ENCODE results near the gene TXNL4B.

The TXNL4B gene

GRCh38 chr16:72093448-72094265, at the start of gene TXNL4B, which contains the start of gene DHX38:
Gene TXNL4B (minus strand): TSS chr16:72093620. CDS start chr16:72090749, 2,871 bp downstream.
Gene DHX38 (plus strand): TSS chr16:72093847. CDS start chr16:72096158, 2,311 bp downstream.
- peak; percentile 92 for DNase-seq

DNA sequence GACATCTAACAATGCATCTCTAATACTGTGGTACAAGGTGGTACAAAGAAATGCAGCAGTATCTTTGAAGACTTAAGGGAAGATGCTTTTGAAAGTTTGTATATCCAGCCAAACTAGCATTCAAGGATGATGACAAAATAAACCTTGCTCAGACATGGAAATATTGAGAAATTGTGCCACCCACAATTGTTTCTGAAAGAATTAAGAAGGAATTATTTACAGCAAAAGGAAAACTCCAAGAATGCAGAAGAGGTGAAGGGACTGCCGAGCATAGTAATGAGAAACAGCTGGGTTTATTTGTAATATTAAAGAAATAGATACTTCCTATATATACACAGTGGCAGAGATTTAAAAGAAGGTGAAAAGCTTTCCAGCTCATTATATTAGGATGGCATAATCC, 49.1 kb upstream of the TXNL4B start:
- no peak for DNase-seq

GRCh38 chr16:72139908-72140307, 46.5 kb upstream of the TXNL4B start:
- no peak for DNase-seq

GRCh38 chr16:72138064-72138572, 44.7 kb upstream of the TXNL4B start:
- no peak for DNase-seq

DNA sequence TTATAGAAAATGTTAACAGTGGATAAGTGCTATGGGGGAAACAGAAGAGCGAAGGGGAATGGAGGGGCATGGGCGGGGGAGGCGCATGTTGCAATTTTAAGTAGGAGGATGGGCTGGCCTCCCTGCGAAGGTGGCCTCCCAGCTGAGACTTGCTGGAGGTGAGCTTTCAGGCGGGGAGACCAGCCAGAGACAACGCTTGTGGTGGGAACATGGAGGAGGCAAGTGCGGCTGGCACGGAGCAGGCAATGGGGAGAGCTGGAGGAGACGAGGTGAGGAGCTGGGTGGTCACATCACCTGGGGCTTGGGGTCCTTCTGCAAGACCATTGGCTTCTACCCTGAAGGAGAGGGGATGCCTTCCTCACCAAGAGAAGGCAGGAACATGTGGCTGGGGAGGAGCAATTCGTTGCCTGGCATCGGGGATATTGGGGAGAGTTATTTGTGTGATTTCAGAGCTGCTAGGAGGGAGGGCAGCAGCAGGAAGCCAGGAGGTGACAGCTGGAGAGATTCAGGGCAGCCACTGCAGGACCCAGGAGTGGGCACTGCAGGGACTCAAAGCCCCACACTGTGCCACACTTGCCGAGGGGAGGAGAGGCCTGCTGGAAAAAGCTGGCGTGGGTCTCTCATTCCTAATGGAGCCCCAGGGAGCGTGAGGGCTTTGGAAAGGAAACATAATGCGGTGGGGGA, 44.1 kb upstream of the TXNL4B start:
- DNase-seq: no peak

DNA sequence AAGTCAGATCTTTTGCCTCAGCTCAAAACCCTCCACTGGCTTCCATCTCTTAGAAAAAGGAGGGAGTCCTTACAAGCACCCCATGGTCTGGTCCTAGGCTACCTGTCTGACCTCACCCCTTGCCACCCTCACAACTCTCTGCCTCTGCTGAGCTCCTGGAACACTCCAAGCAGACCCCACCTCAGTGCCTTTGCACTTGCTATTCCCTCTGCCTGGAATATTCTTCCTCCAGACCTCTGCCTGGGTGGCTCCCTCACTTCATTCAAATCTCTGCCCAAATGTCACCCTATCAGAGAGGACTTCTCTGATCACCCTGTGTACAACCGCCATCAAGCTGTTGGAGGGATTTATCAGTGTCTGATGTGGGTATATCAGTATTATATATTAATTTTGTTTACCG, 41.1 kb upstream of the TXNL4B start:
- no peak for DNase-seq

DNA sequence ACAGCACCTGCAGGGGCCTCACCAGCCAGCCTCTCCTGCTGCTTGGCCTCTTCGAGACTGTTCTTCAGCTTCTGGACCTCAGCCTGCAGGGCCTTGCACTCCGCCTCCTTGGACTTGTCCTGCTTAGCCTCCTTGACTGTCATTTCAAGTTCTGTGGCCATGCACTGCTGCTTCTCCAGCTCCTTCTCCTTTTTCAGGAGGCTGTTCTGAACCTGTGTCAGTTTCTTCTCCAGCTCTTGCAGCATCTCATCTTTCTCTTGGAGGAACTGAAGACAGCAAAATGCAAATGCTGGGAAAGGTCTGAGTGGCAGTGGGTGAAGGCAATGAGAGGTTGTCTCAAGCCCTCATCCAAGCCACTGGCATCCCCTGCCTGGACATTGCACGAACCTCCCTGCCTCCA, 39.3 kb upstream of the TXNL4B start:
- no peak for DNase-seq

DNA sequence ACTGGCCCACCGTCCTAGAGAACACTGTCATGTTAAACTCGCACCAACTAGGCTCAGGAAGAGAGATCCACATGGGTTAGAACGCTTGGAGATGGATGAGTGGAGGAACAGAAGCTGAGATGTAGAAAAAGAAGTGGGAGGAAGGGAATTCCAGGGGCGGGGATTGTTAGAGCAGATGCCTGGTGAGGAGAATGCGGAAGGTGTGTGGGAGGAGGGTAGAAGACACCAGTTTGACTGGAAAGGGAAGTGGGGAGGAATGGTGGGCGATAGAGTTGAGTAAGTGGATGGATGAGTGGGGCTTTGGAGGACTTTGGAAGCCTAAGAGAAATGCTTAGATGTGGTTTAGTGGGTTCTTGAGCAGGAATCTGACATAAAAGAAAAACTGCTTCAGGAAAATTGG, 37.6 kb upstream of the TXNL4B start:
- DNase-seq: no peak

DNA sequence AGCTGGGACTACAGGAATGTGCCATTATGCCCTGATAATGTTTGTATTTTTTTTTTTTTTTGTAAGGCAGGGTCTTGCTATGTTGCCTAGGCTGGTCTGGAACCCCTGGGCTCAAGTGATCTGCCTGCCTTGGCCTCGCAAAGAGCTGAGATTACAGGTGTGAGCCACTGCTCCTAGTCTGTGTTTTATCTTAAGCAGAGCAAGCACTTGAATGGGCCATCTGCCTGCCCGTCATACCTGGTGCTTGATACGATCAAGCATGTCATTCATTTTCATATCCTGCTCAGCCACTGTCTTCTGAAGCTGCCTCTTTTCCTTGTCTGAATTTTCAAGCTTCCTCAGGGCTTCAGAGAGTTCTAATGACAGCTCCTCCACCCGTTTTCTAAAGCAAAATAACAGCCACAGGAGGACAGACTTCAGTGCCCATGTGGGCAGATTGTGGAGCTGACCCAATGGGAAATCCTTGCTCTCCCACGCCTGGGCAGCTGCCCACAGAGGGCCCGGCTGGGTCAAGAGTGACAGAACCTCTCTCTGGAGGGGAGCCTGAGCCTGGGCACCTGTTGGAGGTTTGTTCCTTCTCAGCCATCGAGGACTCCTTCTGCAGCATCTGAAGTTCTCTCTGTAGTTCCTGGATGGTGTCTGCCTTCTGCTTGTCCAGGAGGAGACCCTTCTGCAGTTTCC, 36.7 kb upstream of the TXNL4B start:
- DNase-seq: no peak

DNA sequence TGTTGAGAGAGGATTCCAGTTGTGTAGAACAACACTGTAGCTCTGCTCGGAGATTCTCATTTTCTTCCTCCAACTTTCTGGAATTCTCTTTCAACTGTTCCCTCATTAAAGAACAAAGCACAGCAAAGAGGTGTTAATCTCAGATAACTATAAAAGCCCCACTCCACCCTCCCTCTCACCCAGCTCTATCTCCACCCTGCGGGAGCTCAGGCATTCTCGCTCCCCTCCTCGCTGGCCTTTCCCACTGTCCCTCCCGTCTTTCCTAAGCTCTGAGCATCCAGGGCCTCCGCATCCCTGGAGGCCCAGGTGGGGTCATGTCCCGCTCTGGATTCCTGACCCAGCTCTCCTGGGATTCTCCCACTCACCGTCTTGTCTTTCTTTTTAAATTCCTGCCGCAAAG, 35.3 kb upstream of the TXNL4B start:
- no peak for DNase-seq

GRCh38 chr16:72126429-72126765, 33.0 kb upstream of the TXNL4B start:
- no peak for DNase-seq

DNA sequence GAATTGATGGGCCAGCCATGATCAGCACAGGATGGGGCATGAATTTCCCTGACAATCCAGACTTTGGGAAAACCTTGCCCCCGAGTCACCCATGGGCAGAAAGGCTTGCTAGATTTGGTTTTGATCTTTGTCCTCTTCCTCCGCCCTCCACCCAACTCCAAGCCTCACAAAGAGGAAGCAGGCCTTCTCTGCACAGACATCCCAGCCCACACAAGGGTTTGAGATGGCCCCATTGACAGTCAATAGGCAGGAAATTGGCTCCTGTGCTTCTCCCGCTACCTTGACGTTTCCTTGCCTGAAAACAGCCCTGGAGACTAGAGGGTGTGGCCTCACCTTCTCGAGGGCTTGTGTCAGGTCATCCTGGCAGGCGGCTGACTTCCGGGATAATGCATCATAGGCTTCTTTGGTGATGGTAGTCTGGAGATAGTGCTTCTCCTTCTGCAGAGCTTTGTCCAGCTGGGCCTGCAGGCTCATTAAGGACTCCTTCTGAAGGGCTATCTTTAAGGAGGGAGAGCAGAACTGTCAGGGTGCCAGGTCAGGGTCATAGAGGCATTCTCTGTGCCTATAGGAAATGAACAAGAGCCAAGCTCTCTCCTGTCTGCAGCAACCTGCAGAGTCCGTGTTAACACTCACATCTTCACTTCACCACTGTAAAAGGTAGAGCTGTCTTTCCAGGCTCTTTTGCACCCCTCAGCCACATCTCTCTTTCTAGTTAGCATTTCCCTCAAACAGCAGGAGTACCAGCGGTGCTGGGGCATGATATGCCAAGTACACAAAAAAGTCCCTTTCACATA, 32.4 kb upstream of the TXNL4B start:
- DNase-seq: no peak

DNA sequence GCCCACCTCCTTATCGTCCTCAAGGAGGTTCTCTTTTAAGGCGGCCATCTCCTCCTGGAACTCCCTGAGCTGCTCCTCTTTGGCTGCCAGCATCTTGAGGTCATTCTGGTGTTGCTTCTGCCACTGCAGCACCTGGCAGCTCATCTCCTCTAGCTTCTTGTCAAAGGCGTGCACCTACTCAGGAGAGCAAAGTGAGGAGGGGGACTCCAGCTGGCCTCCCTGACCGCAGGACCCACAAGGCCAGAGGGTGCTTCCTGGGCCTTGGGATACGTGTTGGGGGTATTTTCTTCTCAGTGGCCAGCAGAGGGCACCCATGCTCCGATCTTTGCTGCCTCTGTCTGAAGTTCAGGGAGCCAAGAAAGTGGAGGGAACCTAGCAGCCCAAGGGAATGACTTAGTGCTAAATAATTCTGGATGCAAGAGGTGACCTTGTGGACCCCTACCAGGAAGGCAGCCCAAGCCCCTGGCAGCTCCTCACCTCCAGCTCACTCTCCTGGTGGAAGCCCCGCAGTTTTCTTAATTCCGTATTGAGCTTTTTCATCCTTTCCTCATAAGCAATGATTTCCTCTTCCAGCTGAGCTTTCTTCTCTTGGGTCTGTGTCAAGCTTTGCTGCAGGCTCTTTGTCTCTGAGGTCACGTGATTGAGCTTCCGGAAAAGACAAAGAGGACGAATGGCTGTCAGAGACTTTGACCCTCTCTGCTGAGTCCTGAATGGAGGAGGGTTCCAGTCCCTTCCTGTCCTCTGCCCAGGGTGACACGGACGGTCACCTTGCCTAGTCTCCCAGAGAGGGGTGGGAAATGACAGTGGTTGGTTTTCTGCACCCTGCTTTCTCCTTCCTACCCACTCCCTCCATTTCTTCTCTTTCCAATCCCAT, 31.6 kb upstream of the TXNL4B start:
- DNase-seq: no peak

DNA sequence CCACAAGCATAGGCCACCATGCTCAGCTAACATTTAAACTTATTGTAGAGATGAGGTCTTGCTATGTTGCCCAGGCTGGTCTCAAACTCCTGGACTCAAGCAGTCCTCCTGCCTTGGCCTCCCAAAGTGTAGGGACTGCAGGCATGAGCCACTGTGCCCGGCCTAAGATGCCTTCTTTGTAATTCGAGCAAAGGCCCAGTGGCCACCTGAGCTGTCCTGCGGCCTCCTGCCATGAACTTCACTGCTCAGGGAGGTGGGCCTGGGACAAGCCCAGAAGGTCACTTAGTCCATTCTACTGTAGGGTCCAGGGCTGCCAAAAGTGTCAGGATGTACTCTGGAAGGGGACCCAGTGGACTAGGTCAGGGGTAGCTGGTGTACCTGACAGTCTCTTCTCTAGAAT, 30.7 kb upstream of the TXNL4B start:
- no peak for DNase-seq

DNA sequence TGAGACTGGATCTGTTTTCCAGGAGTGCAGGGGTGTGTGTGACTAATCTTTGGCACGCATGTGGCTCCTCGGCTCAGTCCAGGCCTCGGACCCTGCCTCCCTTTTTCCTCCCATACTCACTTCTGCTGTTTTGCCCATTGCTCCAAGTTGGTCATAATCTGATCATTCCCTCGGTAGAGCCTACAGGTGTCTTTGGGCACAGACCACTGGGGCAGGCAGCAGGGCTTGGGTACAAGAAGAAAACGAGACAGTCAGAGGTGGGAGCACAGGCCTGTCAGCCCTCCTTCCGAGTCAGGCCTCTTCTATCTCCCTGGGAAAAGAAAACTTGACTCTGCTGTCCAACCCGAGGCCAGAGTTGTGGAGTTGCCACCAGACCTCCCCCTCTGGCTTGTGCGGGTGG, 30.0 kb upstream of the TXNL4B start:
- DNase-seq: no peak

- DNase-seq: no peak
Measured at GRCh38 chr16:72122916-72123315, 29.5 kb upstream of the TXNL4B start.

- no peak for DNase-seq
Measured at GRCh38 chr16:72122308-72122707, 28.9 kb upstream of the TXNL4B start.

- no peak for DNase-seq
Measured at GRCh38 chr16:72120026-72120425, 26.6 kb upstream of the TXNL4B start.

DNA sequence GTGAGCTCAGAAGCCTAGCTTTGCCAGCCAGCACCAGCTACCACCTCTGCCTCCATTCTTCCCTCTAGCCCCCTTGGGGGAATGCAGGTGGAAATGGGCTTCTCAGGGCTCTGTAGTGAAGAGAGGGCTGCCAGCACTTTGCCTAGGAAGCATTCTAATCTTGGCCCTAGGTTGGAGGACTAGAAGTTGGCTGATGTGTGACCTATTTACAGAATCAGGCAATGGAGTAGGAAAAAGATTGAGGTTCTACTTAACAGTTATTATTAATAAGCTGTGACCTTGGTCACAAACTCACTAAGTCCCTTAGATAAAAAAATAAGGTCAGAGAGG, 20.2 kb upstream of the TXNL4B start:
- no peak for DNase-seq

- no peak for DNase-seq
Measured at GRCh38 chr16:72112906-72113615, 19.6 kb upstream of the TXNL4B start.

GRCh38 chr16:72112452-72112792, 19.0 kb upstream of the TXNL4B start:
- no peak for DNase-seq
